ENCODE measurements around the gene EXOSC1.

EXOSC1 gene

GRCh38 chr10:97434557-97434956 lies 11.2 kb downstream of the EXOSC1 start:
- 0 out of 2 replicates have a peak, but pooled peaks have one; percentile 14 for TF ChIP-seq POLR2AphosphoS5 (IDR thresholded peaks at IDR 0.05; ENCODE audit: low read depth, low read length)
- TF ChIP-seq TAF1 (IDR thresholded peaks at IDR 0.05; ENCODE audit: borderline replicate concordance, insufficient read depth, low read length) = no peak

GRCh38 chr10:97434055-97434454 lies 11.8 kb downstream of the EXOSC1 start:
- TF ChIP-seq FOXP2 (optimal IDR thresholded peaks at IDR 0.05; ENCODE audit: borderline replicate concordance, extremely low read depth, extremely low read length, insufficient read depth) (no peak), SIN3A (IDR thresholded peaks at IDR 0.05; ENCODE audit: borderline replicate concordance, insufficient read depth, low read length) (no peak), REST (IDR thresholded peaks at IDR 0.05; ENCODE audit: insufficient read depth in 1 of 2, low read depth in 2 of 2, low read length in 2 of 2) (no peak), TAF1 (IDR thresholded peaks at IDR 0.05; ENCODE audit: borderline replicate concordance, insufficient read depth, low read length) (no peak), POLR2AphosphoS5 (IDR thresholded peaks at IDR 0.05; ENCODE audit: low read depth, low read length) (no peak; the same call in none of the 2 replicates)

- TF ChIP-seq FOXP2 (optimal IDR thresholded peaks at IDR 0.05; ENCODE audit: borderline replicate concordance, extremely low read depth, extremely low read length, insufficient read depth) (no peak), POLR2AphosphoS5 (IDR thresholded peaks at IDR 0.05; ENCODE audit: low read depth, low read length) (no peak), REST (IDR thresholded peaks at IDR 0.05; ENCODE audit: insufficient read depth in 1 of 2, low read depth in 2 of 2, low read length in 2 of 2) (no peak), TAF1 (IDR thresholded peaks at IDR 0.05; ENCODE audit: borderline replicate concordance, insufficient read depth, low read length) (no peak), SIN3A (IDR thresholded peaks at IDR 0.05; ENCODE audit: borderline replicate concordance, insufficient read depth, low read length) (no peak)
These were observed 17.2 kb downstream of the EXOSC1 start for GRCh38 chr10:97428572-97428981.

GRCh38 chr10:97427571-97428179 lies 18.1 kb downstream of the EXOSC1 start:
- TF ChIP-seq TAF1 (IDR thresholded peaks at IDR 0.05; ENCODE audit: borderline replicate concordance, insufficient read depth, low read length) (no peak), REST (IDR thresholded peaks at IDR 0.05; ENCODE audit: insufficient read depth in 1 of 2, low read depth in 2 of 2, low read length in 2 of 2) (no peak), SIN3A (IDR thresholded peaks at IDR 0.05; ENCODE audit: borderline replicate concordance, insufficient read depth, low read length) (no peak), POLR2AphosphoS5 (IDR thresholded peaks at IDR 0.05; ENCODE audit: low read depth, low read length) (no peak), FOXP2 (optimal IDR thresholded peaks at IDR 0.05; ENCODE audit: borderline replicate concordance, extremely low read depth, extremely low read length, insufficient read depth) (no peak)

GRCh38 chr10:97426776-97427570 lies 18.8 kb downstream of the EXOSC1 start:
- no peak for TF ChIP-seq SIN3A (IDR thresholded peaks at IDR 0.05; ENCODE audit: borderline replicate concordance, insufficient read depth, low read length)
- no peak for TF ChIP-seq TAF1 (IDR thresholded peaks at IDR 0.05; ENCODE audit: borderline replicate concordance, insufficient read depth, low read length)
- no peak for TF ChIP-seq REST (IDR thresholded peaks at IDR 0.05; ENCODE audit: insufficient read depth in 1 of 2, low read depth in 2 of 2, low read length in 2 of 2)
- no peak for TF ChIP-seq POLR2AphosphoS5 (IDR thresholded peaks at IDR 0.05; ENCODE audit: low read depth, low read length)
- no peak for TF ChIP-seq FOXP2 (optimal IDR thresholded peaks at IDR 0.05; ENCODE audit: borderline replicate concordance, extremely low read depth, extremely low read length, insufficient read depth)
